Measurements from ENCODE around the gene C9orf57.
"Not testable (repeated sequence)": the region's sequence is repeated elsewhere in the genome, so short reads cannot be mapped to it uniquely, and the experiment has no call there.

The C9orf57 gene, protein sequence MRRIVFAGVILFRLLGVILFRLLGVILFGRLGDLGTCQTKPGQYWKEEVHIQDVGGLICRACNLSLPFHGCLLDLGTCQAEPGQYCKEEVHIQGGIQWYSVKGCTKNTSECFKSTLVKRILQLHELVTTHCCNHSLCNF

DNA sequence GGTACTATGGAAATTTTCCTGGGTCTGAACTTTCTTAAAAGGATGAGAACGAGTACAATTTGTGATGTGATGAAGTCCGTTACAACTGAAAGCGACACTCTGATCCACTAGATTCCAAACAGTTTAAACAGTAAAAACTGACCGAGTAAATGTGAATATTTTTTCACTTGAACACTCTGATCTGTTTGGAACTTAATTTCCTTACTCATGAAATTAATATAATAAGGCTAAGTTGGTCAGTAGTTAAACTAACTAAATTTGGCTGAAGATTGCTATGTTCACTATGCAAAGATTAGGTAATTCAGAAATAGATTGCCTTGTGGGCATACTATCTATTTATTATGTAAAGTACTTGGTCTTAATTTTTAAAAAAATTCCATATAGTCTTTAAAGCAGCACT is at the start of gene C9orf57:
C9orf57 (minus strand) TSS at position 101 of the 400 bp plus-strand sequence. CDS start 1,282 bp downstream, outside the sequence.
- intact Hi-C loops (cut with micrococcal nuclease) = no loop called here
- H3K36me3 Mint-ChIP-seq (ENCODE audit: low read depth) = no peaks in the 10 kb centered on the region
- no peaks in the 10 kb centered on the region for H3K9me3 Mint-ChIP-seq
- peaks cover 2% of the 10 kb centered on the region for H3K27me3 Mint-ChIP-seq
- H3K4me3 Mint-ChIP-seq = no peak within 1 kb of the TSS
- no peak within 1 kb of the TSS for H3K27ac Mint-ChIP-seq
- H3K4me1 Mint-ChIP-seq (ENCODE audit: low read depth) = no peaks in the 10 kb centered on the region

DNA sequence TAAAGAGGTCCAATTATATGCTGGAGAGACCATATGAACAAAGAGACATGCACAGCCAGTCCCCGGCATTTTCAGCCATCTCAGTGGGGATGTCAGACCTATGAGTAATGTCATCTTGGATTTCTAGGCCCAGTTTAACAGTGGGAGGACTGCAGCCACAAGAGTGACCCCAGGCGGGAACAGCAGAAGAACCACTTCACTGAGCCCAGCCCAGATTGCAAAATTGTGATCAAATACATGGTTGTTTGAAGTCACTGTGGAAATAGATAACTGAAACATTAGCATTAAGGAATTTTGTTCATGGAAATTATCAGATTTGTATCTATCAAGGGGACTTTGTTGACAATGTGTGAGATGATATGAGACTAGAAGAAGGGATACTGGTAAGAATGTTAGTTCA is 42.1 kb upstream of the C9orf57 start:
- Mint-ChIP-seq H3K27me3 (no peaks in the 10 kb centered on the region), H3K4me1 (ENCODE audit: low read depth) (no peaks in the 10 kb centered on the region), H3K9me3 (no peaks in the 10 kb centered on the region), H3K27ac (no peak overlapping the region), H3K4me3 (no peak overlapping the region), H3K36me3 (ENCODE audit: low read depth) (no peaks in the 10 kb centered on the region)
- intact Hi-C loops (cut with micrococcal nuclease) = no loop called here

DNA sequence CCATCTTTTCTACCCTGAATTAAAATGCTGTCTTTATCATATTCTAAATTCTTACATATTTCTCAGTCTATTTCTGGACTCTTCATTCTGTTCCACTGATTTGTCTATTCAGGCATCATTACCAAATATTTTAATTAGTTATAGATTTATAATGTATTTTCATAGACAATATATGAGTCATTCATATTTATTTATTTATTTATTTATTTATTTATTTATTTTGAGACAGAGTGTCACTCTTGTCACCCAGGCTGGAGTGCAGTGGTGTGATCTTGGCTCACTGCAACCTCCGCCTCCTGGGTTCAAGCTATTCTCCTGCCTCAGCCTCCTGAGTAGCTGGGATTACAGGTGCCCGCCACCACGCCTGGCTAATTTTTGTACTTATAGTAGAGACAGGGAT is 35.1 kb upstream of the C9orf57 start:
- H3K36me3 Mint-ChIP-seq (ENCODE audit: low read depth); H3K27ac Mint-ChIP-seq; intact Hi-C loops (cut with micrococcal nuclease); H3K4me1 Mint-ChIP-seq (ENCODE audit: low read depth); H3K9me3 Mint-ChIP-seq; H3K4me3 Mint-ChIP-seq; H3K27me3 Mint-ChIP-seq: not testable (repeated sequence)

DNA sequence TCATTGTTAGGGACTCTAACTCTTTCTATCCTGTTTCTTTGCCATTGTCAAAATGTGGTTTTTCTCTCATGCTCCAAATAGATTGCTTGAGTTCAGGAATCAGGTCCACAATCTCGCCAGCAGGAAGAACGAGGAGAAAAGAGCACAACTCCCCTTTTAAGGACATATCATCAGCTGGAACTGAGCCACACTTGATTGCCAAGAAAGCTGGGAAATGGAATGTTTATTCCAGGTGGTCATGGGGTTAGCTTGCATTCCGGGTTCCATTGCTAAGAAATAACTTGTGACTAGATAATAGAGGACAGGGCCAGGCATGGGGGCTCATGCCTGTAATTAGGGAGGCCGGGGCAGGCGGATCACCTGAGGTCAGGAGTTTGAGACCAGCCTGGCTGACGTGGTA is 32.4 kb upstream of the C9orf57 start:
- Mint-ChIP-seq H3K9me3 (no peaks in the 10 kb centered on the region), H3K27ac (no peak overlapping the region), H3K27me3 (no peaks in the 10 kb centered on the region), H3K4me3 (no peak overlapping the region), H3K4me1 (ENCODE audit: low read depth) (no peaks in the 10 kb centered on the region), H3K36me3 (ENCODE audit: low read depth) (no peaks in the 10 kb centered on the region)
- intact Hi-C loops (cut with micrococcal nuclease) = no loop called here

DNA sequence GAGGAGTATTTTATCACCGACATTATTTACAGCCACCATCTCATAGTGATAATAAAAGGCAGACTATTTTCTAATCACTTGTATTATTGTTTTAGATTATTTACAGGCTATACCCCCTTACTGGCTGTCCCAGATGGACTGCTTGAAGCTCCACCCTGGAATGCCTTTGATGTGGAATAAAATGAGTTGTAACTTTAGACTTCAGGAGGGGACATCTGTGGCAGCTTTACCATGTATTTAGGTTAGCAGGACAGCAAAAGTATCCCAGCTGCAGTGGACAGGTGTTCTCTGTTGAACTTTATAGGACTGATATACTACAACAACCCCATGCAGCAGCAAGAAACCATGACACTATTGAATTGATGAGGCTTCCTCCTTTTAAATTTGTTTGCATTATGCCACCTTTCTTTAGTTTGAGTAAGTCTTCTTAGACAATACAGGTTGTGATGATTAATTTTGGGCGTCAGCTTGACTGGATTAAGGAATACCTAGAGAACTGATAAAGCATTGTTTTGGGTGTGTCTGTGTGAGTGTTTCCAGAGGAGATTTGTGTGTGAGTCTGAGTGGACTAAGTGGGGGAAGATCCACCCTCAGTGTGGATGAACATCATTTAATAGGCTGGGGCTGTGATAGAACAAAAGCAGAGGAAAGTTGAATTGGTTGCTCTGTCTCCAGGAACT is 29.2 kb upstream of the C9orf57 start:
- no peak overlapping the region for H3K4me3 Mint-ChIP-seq
- no peaks in the 10 kb centered on the region for H3K4me1 Mint-ChIP-seq (ENCODE audit: low read depth)
- intact Hi-C loops (cut with micrococcal nuclease) = no loop called here
- no peaks in the 10 kb centered on the region for H3K36me3 Mint-ChIP-seq (ENCODE audit: low read depth)
- H3K27ac Mint-ChIP-seq = no peak overlapping the region
- H3K9me3 Mint-ChIP-seq = no peaks in the 10 kb centered on the region
- H3K27me3 Mint-ChIP-seq = peaks cover 2% of the 10 kb centered on the region

DNA sequence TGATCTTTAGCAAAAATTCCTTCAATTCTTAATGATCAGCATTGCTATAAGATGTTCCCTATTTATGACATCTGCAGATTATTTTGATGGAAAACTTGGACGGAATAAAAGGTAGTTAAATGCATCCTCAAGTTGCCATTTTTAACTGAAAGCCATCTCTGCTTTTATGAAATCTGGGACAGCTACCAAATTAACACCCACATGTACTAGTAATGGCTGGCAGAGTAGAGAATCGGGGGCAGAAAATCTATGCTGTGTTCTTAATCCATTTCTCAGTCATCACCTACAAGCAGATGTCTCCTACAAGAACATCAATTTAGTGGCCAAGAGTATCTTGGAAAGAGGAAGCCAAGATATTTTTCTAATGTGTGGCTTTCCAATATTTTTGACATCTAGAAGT is 22.1 kb upstream of the C9orf57 start:
- no peaks in the 10 kb centered on the region for H3K36me3 Mint-ChIP-seq (ENCODE audit: low read depth)
- intact Hi-C loops (cut with micrococcal nuclease) = no loop called here
- H3K27me3 Mint-ChIP-seq = peaks cover 4% of the 10 kb centered on the region
- no peaks in the 10 kb centered on the region for H3K4me1 Mint-ChIP-seq (ENCODE audit: low read depth)
- no peaks in the 10 kb centered on the region for H3K9me3 Mint-ChIP-seq
- H3K27ac Mint-ChIP-seq = no peak overlapping the region
- no peak overlapping the region for H3K4me3 Mint-ChIP-seq

DNA sequence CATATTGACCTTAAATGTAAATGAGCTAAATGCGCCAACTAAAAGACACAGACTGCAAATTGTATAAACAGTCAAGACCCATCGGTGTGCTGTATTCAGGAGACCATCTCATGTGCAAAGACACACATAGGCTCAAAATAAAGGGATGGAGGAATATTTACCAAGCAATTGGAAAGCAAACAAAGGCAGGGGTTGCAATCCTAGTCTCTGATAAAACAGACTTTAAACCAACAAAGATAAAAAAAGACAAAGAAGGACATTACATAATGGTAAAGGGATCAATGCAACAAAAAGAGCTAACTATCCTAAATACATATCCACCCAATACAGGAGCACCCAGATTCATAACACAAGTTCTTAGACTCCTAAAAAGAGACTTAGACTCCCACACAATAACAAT is 14.3 kb upstream of the C9orf57 start:
- H3K9me3 Mint-ChIP-seq; intact Hi-C loops (cut with micrococcal nuclease); H3K27me3 Mint-ChIP-seq; H3K4me1 Mint-ChIP-seq (ENCODE audit: low read depth); H3K4me3 Mint-ChIP-seq; H3K27ac Mint-ChIP-seq; H3K36me3 Mint-ChIP-seq (ENCODE audit: low read depth): not testable (repeated sequence)

DNA sequence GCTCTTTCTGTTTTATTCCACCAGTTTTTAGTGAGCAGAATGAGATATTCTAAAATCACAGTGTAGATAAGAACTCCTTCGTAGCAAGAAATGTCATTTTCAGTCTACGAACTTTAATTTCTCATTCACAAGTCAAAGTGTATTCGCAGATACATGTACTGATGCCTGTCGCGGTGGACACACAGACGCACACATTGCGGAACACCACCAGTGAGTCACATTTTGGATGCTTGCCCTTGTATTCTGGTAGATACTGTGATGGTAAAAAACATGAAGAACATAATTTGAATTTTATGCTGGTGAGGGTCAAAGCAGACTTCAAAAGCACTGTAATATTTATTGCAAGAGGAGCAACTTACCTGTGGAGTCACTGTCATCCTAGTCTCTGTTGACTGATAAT is 4.7 kb upstream of the C9orf57 start:
- intact Hi-C loops (cut with micrococcal nuclease) = no loop called here
- Mint-ChIP-seq H3K9me3 (no peaks in the 10 kb centered on the region), H3K36me3 (ENCODE audit: low read depth) (no peaks in the 10 kb centered on the region), H3K4me1 (ENCODE audit: low read depth) (no peaks in the 10 kb centered on the region), H3K4me3 (no peak overlapping the region), H3K27me3 (peaks cover 2% of the 10 kb centered on the region), H3K27ac (no peak overlapping the region)

DNA sequence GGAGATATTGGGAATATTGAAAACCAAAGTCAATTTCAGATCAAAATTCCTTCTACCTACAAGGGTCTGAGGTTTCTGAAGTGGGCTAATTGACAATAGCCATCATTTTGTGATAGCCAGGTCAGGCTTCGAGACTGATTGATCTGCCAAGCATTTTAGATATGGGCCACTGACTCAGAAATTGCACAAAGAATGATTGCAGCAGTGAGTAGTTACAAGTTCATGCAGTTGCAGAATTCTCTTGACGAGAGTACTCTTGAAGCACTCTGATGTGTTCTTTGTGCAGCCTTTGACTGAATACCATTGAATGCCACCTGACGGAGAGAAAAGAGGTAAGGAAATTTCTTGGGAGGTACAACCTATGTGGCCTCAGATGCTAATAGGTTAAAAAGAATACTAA is 8.3 kb downstream of the C9orf57 start:
- Mint-ChIP-seq H3K27me3 (peaks cover 1% of the 10 kb centered on the region), H3K4me1 (ENCODE audit: low read depth) (no peaks in the 10 kb centered on the region), H3K27ac (no peak overlapping the region), H3K36me3 (ENCODE audit: low read depth) (no peaks in the 10 kb centered on the region), H3K9me3 (no peaks in the 10 kb centered on the region), H3K4me3 (no peak overlapping the region)
- intact Hi-C loops (cut with micrococcal nuclease) = no loop called here

DNA sequence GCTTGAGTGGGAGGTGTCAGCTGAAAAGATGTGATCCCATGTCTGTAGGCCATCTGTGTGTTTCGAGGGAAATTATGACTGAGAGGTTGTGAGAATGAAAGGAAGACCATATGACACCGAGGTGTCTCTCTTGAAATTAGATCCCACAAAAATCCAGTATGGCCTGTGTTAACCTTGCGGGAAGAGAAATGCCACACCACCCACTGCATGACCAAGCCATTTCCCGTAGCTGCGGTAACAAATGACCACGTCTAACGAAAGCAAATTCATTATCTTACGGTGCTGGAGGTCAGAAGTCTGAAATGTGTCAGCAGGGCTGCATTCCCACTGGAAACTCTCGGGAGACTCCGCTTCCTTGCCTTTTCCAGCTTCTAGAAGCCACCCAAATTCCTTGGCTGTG is 11.6 kb downstream of the C9orf57 start:
- no peaks in the 10 kb centered on the region for H3K27me3 Mint-ChIP-seq
- no peaks in the 10 kb centered on the region for H3K4me1 Mint-ChIP-seq (ENCODE audit: low read depth)
- H3K9me3 Mint-ChIP-seq = no peaks in the 10 kb centered on the region
- intact Hi-C loops (cut with micrococcal nuclease) = no loop called here
- no peaks in the 10 kb centered on the region for H3K36me3 Mint-ChIP-seq (ENCODE audit: low read depth)
- no peak overlapping the region for H3K27ac Mint-ChIP-seq
- no peak overlapping the region for H3K4me3 Mint-ChIP-seq

DNA sequence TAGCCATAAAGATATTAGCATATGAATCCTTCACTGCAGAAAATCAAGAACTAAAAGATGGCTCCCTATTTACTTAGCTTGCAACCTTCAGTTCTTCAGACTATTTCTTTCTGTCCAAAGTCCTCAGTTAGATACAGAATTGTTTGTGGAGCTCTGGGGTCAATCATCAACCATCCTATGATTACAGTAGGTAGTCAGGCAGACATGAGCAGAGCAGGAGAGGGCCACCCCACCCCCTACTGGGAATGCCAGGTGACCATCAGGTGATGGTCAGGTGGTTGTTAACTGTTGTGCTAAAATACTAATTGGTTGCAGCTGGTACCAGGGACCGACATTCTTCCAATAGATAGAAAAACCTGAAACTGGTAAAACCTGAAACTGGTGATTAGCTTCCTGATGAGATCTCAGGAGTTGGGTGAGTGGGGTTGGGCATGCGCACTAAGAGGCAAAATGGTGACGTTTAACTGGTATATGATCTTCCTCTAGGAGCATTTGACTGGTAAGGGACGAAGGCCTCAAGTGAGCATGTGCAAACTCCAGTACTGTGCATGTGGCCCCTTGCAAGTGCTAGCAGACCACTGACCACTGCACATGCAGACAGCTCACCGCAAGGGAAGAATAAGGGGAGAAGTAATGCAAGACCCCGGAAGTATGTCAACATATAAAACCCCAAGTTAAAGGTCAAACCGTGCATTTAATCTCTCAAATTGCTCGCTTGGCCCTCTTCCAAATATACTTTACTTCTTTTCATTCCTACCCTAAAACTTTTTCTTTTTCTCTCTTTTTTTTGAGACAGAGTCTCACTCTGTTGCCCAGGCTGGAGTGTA is 13.6 kb downstream of the C9orf57 start:
- Mint-ChIP-seq H3K4me1 (ENCODE audit: low read depth) (peaks cover 13% of the 10 kb centered on the region), H3K4me3 (no peak overlapping the region)

DNA sequence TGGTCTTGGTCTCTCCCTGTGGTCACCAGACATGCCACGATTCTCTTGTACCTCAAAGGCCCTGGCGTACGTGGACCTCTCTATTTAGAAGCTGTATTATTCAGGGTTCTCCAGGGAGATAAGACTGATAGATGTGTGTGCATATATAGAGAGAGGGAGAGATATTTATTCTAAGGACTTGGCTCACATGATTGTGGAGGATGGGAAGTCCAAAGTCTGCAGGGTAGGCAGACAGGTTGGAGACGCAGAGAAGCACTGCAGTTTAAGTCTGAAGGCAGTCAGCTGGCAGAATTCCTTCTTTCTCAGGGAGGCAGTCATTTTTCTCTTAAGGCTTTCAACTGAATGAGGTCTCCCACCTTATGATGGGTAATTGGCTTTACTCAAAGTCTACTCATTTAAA is 16.3 kb downstream of the C9orf57 start:
- Mint-ChIP-seq H3K36me3 (ENCODE audit: low read depth) (no peaks in the 10 kb centered on the region), H3K27me3 (peaks cover 3% of the 10 kb centered on the region), H3K27ac (no peak overlapping the region), H3K4me3 (no peak overlapping the region), H3K9me3 (no peaks in the 10 kb centered on the region), H3K4me1 (ENCODE audit: low read depth) (peaks cover 21% of the 10 kb centered on the region)
- intact Hi-C loops (cut with micrococcal nuclease) = no loop called here

More for the DNA sequence above, 13.6 kb downstream of the C9orf57 start:
- Mint-ChIP-seq H3K27ac (no peak overlapping the region), H3K36me3 (ENCODE audit: low read depth) (no peaks in the 10 kb centered on the region), H3K27me3 (peaks cover 3% of the 10 kb centered on the region), H3K9me3 (no peaks in the 10 kb centered on the region)
- intact Hi-C loops (cut with micrococcal nuclease) = no loop called here

DNA sequence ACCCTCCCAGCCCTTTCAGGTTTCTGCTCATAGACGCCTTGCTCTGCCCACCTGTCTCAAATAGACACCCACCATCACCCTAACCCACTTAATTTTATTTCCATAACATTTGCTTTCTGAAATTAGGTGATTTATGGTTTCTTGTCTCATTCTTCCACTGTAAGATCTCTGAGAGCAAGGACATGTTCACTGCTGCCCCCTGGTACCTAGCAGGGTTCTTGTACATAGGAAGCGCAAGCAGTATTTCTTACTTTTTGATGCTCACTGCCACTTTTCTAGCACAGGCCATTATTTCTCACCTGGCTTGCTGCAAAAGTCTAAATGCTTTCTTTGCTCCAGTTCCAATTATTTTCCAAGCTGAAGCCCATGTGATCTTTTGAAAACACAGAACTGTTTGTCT is 16.8 kb downstream of the C9orf57 start:
- no peaks in the 10 kb centered on the region for H3K36me3 Mint-ChIP-seq (ENCODE audit: low read depth)

DNA sequence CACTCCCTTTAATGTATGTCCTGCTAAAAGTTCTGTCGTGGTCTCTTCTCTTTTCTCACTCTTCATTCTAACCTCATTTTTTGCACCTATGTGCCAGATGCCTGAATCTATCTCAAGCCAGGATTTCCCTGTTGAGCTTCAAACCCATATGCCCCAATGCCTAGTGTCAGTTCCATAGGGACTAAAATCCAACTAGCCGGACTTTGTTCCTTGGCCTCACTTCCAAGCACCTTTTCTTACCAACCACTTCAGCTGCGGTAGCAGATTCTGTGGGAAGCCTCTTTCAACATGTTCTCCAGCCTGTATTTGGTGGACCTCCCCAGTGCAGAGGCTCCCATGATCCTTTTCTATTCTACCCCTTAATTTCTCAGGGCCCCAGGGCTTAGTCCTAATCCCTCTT is 17.5 kb downstream of the C9orf57 start:
- Mint-ChIP-seq H3K27me3 (peaks cover 6% of the 10 kb centered on the region), H3K4me1 (ENCODE audit: low read depth) (peaks cover 23% of the 10 kb centered on the region), H3K4me3 (no peak overlapping the region), H3K36me3 (ENCODE audit: low read depth) (no peaks in the 10 kb centered on the region), H3K27ac (no peak overlapping the region), H3K9me3 (no peaks in the 10 kb centered on the region)
- intact Hi-C loops (cut with micrococcal nuclease) = no loop called here

More for the DNA sequence above, 16.8 kb downstream of the C9orf57 start:
- no peak overlapping the region for H3K27ac Mint-ChIP-seq
- peaks cover 6% of the 10 kb centered on the region for H3K27me3 Mint-ChIP-seq
- intact Hi-C loops (cut with micrococcal nuclease) = no loop called here
- no peak overlapping the region for H3K4me3 Mint-ChIP-seq
- no peaks in the 10 kb centered on the region for H3K9me3 Mint-ChIP-seq
- H3K4me1 Mint-ChIP-seq (ENCODE audit: low read depth) = peaks cover 23% of the 10 kb centered on the region
